IPS-11a (cell line): Measurements from ENCODE around the gene ZNF592.

Experiments used
- H3K4me3 ChIP-seq: one replicate; pipeline ENCODE4 v1.5.1; 2013; ENCODE audit warnings: low read depth, low read length, control low read depth

Gene ZNF592

GRCh38 chr15:84824260-84825007, 76.0 kb downstream of the ZNF592 start:
- no peak overlapping the region for H3K4me3 ChIP-seq

GRCh38 chr15:84826369-84826823, 78.0 kb downstream of the ZNF592 start:
- no peak overlapping the region for H3K4me3 ChIP-seq

GRCh38 chr15:84827246-84827645, 78.9 kb downstream of the ZNF592 start:
- H3K4me3 ChIP-seq = no peak overlapping the region

GRCh38 chr15:84828086-84828908, 79.9 kb downstream of the ZNF592 start:
- H3K4me3 ChIP-seq = no peak overlapping the region

- H3K4me3 ChIP-seq = no peak overlapping the region
Observed at GRCh38 chr15:84829428-84829827, 81.0 kb downstream of the ZNF592 start.

GRCh38 chr15:84830036-84830435, 81.6 kb downstream of the ZNF592 start:
- no peak overlapping the region for H3K4me3 ChIP-seq

- no peak overlapping the region for H3K4me3 ChIP-seq
Observed at GRCh38 chr15:84831028-84831427, 82.6 kb downstream of the ZNF592 start.

- H3K4me3 ChIP-seq = no peak overlapping the region
Observed at GRCh38 chr15:84831613-84832012, 83.2 kb downstream of the ZNF592 start.

GRCh38 chr15:84832448-84833040, 84.2 kb downstream of the ZNF592 start:
- H3K4me3 ChIP-seq = no peak overlapping the region

- no peak overlapping the region for H3K4me3 ChIP-seq
Observed at GRCh38 chr15:84833447-84834228, 85.2 kb downstream of the ZNF592 start.

- no peak overlapping the region for H3K4me3 ChIP-seq
Observed at GRCh38 chr15:84834229-84834955, 86.0 kb downstream of the ZNF592 start.

- H3K4me3 ChIP-seq = no peak overlapping the region
Observed at GRCh38 chr15:84834969-84835368, 86.6 kb downstream of the ZNF592 start.

GRCh38 chr15:84835661-84836337, 87.4 kb downstream of the ZNF592 start:
- H3K4me3 ChIP-seq = no peak overlapping the region

- no peak overlapping the region for H3K4me3 ChIP-seq
Observed at GRCh38 chr15:84836844-84837243, 88.5 kb downstream of the ZNF592 start.

- no peak overlapping the region for H3K4me3 ChIP-seq
Observed at GRCh38 chr15:84839714-84840113, 91.3 kb downstream of the ZNF592 start.

GRCh38 chr15:84840255-84840654, 91.9 kb downstream of the ZNF592 start:
- no peak overlapping the region for H3K4me3 ChIP-seq

GRCh38 chr15:84840741-84841429, 92.5 kb downstream of the ZNF592 start:
- H3K4me3 ChIP-seq = no peak overlapping the region

- no peak overlapping the region for H3K4me3 ChIP-seq
Observed at GRCh38 chr15:84842781-84843180, 94.4 kb downstream of the ZNF592 start.

GRCh38 chr15:84844964-84845363, 96.6 kb downstream of the ZNF592 start:
- H3K4me3 ChIP-seq = no peak overlapping the region
